HepG2 (cell line): ENCODE data around the gene SYT9. TPM values are rescaled to one million over a fixed set of nuclear protein-coding genes. Genes with fewer than 3 reads are reported as not detected.
A peak's percentile ranks its signal among the peaks of the same experiment; 100 is the strongest.

Experiments
- ATAC-seq: fragments of 200-7000 bp; cut with Tn5 transposase; 3 replicates; pipeline ENCODE4 v1.9.1; 2020; ENCODE audit warnings: mild to moderate bottlenecking, moderate library complexity
- BruUV-seq: library from RNA; stranded (reverse); fragments of 400-500 nt; replicated peaks from 2 replicates; lab custom pipeline; 2021; lab: Mats Ljungman, UMichigan
- CTCF ChIA-PET: fragments of 300-600 bp; formaldehyde crosslinking; extraction: SDS; loops from one replicate; lab custom pipeline; 2021; ENCODE audit warnings: low total read pairs, inconsistent platforms, low intra/inter-chr PET ratio; lab: Yijun Ruan, JAX
- POLR2A ChIA-PET: fragments of 350-600 bp; sonication (Branson Sonifier 250); formaldehyde crosslinking; loops from one replicate; lab custom pipeline; 2020; ENCODE audit warnings: antibody characterized with exemption, inconsistent platforms; lab: Yijun Ruan, JAX
- DNase-seq: peaks from one replicate; pipeline ENCODE4 v3.0.0-alpha.2; 2015; ENCODE audit warnings: low spot score
- FAIRE-seq: peaks from 3 replicates; lab custom pipeline; 2011; peaks lifted over from hg19 to GRCh38; lab: Jason Lieb, UNC
- H2AFZ ChIP-seq: one replicate; pipeline ENCODE4 v1.6.1; 2011; ENCODE audit warnings: low read length, inconsistent platforms
- H3K27ac ChIP-seq: fragments of 300-600 bp; 3 replicates; pipeline ENCODE4 v1.8.0; 2011; ENCODE audit warnings: mixed run types, mild to moderate bottlenecking, mixed read lengths, low read length, inconsistent platforms; ENCODE audit not compliant: insufficient read depth; ENCODE audit errors: extremely low read length
- H3K27me3 ChIP-seq, 2 experiments: fragments of 200-600 bp in 1 of 2; 2 replicates in 1 of 2; 3 replicates in 1 of 2; pipeline versions ENCODE4 v1.6.0 to v1.8.0; 2011; ENCODE audit warnings: low read length in 2 of 2, mild to moderate bottlenecking in 2 of 2, moderate library complexity in 2 of 2, inconsistent platforms in 1 of 2; ENCODE audit not compliant: insufficient read depth in 2 of 2, control insufficient read depth in 1 of 2
- H3K36me3 ChIP-seq, 2 experiments: fragments of 200-600 bp in 1 of 2; replicated peaks in 1 of 2; 2 replicates in 1 of 2; 3 replicates in 1 of 2; pipeline versions ENCODE4 v1.5.1 to v1.8.0; 2011; ENCODE audit warnings: low read length in 2 of 2, inconsistent platforms in 1 of 2; ENCODE audit not compliant: insufficient read depth in 2 of 2, control insufficient read depth in 1 of 2
- H3K4me1 ChIP-seq: 2 replicates; pipeline ENCODE4 v1.5.1; 2012; ENCODE audit warnings: low read length, inconsistent platforms; ENCODE audit not compliant: insufficient read depth
- H3K4me2 ChIP-seq: 2 replicates; pipeline ENCODE4 v1.6.0; 2011; ENCODE audit warnings: low read depth, low read length, inconsistent platforms
- H3K4me3 ChIP-seq, 3 experiments: fragments of 200-600 bp in 1 of 3; sonication (generic), shearing (Covaris generic) in 1 of 3; replicated peaks in 1 of 3; 2 replicates each; pipeline ENCODE4 v1.5.1; 2011 to 2016; ENCODE audit warnings: low read length in 3 of 3, inconsistent platforms in 2 of 3, low read depth in 2 of 3, mild to moderate bottlenecking in 2 of 3, control low read depth in 1 of 3, mixed read lengths in 1 of 3; ENCODE audit not compliant: insufficient read depth in 1 of 3
- H3K79me2 ChIP-seq: one replicate; pipeline ENCODE4 v1.6.1; 2011; ENCODE audit warnings: low read length, inconsistent platforms; ENCODE audit not compliant: insufficient read depth
- H3K9ac ChIP-seq: 2 replicates; pipeline ENCODE4 v1.6.0; 2011; ENCODE audit warnings: mild to moderate bottlenecking, low read depth, low read length, inconsistent platforms; ENCODE audit not compliant: insufficient read depth
- H3K9me3 ChIP-seq: 2 replicates; pipeline ENCODE4 v1.5.1; 2012; ENCODE audit warnings: mild to moderate bottlenecking, low read length
- H4K20me1 ChIP-seq: 2 replicates; pipeline ENCODE4 v1.6.0; 2011; ENCODE audit warnings: inconsistent platforms, mild to moderate bottlenecking, low read length, moderate library complexity; ENCODE audit not compliant: insufficient read depth
- SMC3 ChIP-seq: IDR thresholded peaks from 2 replicates; pipeline ENCODE4 v1.6.1; 2011; ENCODE audit warnings: low read length, improper control_type of control experiment
- STAG1 ChIP-seq: sonication (generic); formaldehyde crosslinking; IDR thresholded peaks from 2 replicates; pipeline ENCODE4 v1.4.0; 2020; ENCODE audit warnings: missing genetic modification reagents
- WGBS: methylation state at CpG from one replicate; pipeline ENCODE4 v1.1.6; 2017; ENCODE audit warnings: low lambda C conversion rate; 5-methylcytosine and 5-hydroxymethylcytosine counted together
- in situ Hi-C: cut with HindIII; loops from 2 replicates; pipeline ENCODE4 v1.10.0; 2017; ENCODE audit warnings: low pct_unique_long_range_greater_than_20kb; ENCODE audit not compliant: extremely low pct_ligation_motif_present
- intact Hi-C: fragments of 100-400 bp; cut with micrococcal nuclease; formaldehyde crosslinking; loops from one replicate; pipeline ENCODE4 v1.10.0; 2022; ENCODE audit not compliant: unreplicated experiment
- polyA plus RNA-seq, 8 experiments: library from polyadenylated mRNA; depleted of rRNA in 3 of 8; stranded (reverse) in 7 of 8; unstranded in 1 of 8; fragments of >200 nt; fragmentation: Illumina TruSeq in 4 of 8; extraction: Trizol in 4 of 8; gene quantifications; 2 replicates each; pipeline versions ENCODE4 v1.2.1 to v1.2.3, GENCODE V29; 2011 to 2016; ENCODE audit warnings: low read depth in 4 of 8, missing spikeins in 1 of 8, mixed read lengths in 1 of 8; ENCODE audit not compliant: insufficient read depth in 1 of 8
- total RNA-seq, 5 experiments: library from RNA; depleted of rRNA; stranded (reverse); fragments of >200 nt; fragmentation: Illumina TruSeq; extraction: Trizol; gene quantifications; 2 replicates each; pipeline ENCODE4 v1.2.3, GENCODE V29; 2016; ENCODE audit warnings: low read depth in 1 of 5
- TF ChIP-seq, protein P1 (sequence below): sonication (generic); formaldehyde crosslinking; IDR thresholded peaks from 2 replicates; pipeline ENCODE4 v1.5.0; 2020; ENCODE audit warnings: mild to moderate bottlenecking, missing genetic modification reagents, borderline replicate concordance
- TF ChIP-seq, protein P2 (sequence below): sonication (generic); formaldehyde crosslinking; IDR thresholded peaks from 2 replicates; pipeline ENCODE4 v1.5.0; 2020; ENCODE audit warnings: mild to moderate bottlenecking, missing genetic modification reagents, moderate library complexity

SYT9 gene
- total and polyA plus RNA-seq, 2 of the 13 experiments (the other 11 are each of a cell fraction or from before 2014, with no cell fraction given) = not detected

DNA sequence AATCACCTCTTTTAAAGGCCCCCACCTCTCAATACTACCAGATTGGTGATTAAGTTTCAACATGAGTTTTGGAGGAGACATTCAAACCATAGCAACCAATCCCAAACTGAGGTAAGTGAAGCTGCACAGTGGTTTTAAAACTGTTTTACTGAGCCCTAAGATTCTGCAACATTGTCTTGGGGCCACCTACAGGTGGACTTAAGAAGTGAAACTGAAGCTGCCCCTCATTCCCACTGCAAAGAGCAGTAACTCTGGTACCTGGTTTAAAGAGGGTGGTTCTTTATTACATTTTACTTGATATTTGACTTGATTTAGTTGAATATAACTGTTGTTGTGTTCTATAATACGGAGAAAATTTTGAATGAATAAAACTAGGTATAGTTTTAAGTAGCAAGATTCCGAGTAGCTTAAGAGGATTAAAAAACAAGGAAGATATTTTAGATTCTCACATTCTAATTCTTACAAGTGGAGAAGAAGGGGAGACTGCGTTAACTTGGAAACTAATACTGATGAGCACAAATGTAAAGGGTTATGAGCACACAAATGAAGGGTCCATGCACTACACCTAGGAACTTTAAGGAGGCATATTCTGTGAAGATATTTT lies 26.7 kb downstream of the SYT9 start:
- BruUV-seq = no TSS peak
- no peak for FAIRE-seq
- intact Hi-C loops = loop anchor here (2.0 kb wide), 1 partner anchor 180 kb away; no protein-coding TSS in a partner anchor

More for the DNA sequence above, 26.7 kb downstream of the SYT9 start:
- no peaks in the 10 kb centered on the region for H4K20me1 ChIP-seq
- no peak overlapping the region for H3K4me2 ChIP-seq
- H3K79me2 ChIP-seq = no peaks in the 10 kb centered on the region
- H3K9me3 ChIP-seq = no peaks in the 10 kb centered on the region
- peak; percentile 68 for ATAC-seq
- no peak overlapping the region for H2AFZ ChIP-seq
- ChIA-PET CTCF (interaction anchor here (1.2 kb wide), 1 partner anchor 180 kb away, joined by 11 read pairs; no protein-coding TSS in a partner anchor), POLR2A (no interaction called here)
- H3K27ac ChIP-seq = no peak overlapping the region
- no peaks in the 10 kb centered on the region for H3K4me1 ChIP-seq
- 3% methylated on average over 3 of the region's 3 CpGs for WGBS
- TF ChIP-seq STAG1 (CRISPR knock-in tag) (peak; percentile 49), SMC3 (0 out of 2 replicates have a peak, but pooled peaks have one; percentile 11)
- TF ChIP-seq, protein P1, sequence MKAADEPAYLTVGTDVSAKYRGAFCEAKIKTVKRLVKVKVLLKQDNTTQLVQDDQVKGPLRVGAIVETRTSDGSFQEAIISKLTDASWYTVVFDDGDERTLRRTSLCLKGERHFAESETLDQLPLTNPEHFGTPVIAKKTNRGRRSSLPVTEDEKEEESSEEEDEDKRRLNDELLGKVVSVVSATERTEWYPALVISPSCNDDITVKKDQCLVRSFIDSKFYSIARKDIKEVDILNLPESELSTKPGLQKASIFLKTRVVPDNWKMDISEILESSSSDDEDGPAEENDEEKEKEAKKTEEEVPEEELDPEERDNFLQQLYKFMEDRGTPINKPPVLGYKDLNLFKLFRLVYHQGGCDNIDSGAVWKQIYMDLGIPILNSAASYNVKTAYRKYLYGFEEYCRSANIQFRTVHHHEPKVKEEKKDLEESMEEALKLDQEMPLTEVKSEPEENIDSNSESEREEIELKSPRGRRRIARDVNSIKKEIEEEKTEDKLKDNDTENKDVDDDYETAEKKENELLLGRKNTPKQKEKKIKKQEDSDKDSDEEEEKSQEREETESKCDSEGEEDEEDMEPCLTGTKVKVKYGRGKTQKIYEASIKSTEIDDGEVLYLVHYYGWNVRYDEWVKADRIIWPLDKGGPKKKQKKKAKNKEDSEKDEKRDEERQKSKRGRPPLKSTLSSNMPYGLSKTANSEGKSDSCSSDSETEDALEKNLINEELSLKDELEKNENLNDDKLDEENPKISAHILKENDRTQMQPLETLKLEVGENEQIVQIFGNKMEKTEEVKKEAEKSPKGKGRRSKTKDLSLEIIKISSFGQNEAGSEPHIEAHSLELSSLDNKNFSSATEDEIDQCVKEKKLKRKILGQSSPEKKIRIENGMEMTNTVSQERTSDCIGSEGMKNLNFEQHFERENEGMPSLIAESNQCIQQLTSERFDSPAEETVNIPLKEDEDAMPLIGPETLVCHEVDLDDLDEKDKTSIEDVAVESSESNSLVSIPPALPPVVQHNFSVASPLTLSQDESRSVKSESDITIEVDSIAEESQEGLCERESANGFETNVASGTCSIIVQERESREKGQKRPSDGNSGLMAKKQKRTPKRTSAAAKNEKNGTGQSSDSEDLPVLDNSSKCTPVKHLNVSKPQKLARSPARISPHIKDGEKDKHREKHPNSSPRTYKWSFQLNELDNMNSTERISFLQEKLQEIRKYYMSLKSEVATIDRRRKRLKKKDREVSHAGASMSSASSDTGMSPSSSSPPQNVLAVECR = no peak
- TF ChIP-seq, protein P2, sequence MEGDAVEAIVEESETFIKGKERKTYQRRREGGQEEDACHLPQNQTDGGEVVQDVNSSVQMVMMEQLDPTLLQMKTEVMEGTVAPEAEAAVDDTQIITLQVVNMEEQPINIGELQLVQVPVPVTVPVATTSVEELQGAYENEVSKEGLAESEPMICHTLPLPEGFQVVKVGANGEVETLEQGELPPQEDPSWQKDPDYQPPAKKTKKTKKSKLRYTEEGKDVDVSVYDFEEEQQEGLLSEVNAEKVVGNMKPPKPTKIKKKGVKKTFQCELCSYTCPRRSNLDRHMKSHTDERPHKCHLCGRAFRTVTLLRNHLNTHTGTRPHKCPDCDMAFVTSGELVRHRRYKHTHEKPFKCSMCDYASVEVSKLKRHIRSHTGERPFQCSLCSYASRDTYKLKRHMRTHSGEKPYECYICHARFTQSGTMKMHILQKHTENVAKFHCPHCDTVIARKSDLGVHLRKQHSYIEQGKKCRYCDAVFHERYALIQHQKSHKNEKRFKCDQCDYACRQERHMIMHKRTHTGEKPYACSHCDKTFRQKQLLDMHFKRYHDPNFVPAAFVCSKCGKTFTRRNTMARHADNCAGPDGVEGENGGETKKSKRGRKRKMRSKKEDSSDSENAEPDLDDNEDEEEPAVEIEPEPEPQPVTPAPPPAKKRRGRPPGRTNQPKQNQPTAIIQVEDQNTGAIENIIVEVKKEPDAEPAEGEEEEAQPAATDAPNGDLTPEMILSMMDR (CRISPR knock-in tag) = peak; percentile 49
- in situ Hi-C loops = no loop called here
- H3K27me3 ChIP-seq = no peaks in the 10 kb centered on the region
- H3K36me3 ChIP-seq = no peaks in the 10 kb centered on the region
- DNase-seq = peak; percentile 10
- H3K9ac ChIP-seq = no peak overlapping the region
- H3K4me3 ChIP-seq = no peak overlapping the region
